NK-92 treated with Interleukin-12 subunit alpha and Interleukin-12 subunit beta, amount 100 ng/mL, for 24 hours (cell line): ENCODE measurements around the gene IL18R1.

Experiments
- DNase-seq: peaks from one replicate; lab custom pipeline; 2025; lab: John Stamatoyannopoulos, UW

Gene IL18R1

DNA sequence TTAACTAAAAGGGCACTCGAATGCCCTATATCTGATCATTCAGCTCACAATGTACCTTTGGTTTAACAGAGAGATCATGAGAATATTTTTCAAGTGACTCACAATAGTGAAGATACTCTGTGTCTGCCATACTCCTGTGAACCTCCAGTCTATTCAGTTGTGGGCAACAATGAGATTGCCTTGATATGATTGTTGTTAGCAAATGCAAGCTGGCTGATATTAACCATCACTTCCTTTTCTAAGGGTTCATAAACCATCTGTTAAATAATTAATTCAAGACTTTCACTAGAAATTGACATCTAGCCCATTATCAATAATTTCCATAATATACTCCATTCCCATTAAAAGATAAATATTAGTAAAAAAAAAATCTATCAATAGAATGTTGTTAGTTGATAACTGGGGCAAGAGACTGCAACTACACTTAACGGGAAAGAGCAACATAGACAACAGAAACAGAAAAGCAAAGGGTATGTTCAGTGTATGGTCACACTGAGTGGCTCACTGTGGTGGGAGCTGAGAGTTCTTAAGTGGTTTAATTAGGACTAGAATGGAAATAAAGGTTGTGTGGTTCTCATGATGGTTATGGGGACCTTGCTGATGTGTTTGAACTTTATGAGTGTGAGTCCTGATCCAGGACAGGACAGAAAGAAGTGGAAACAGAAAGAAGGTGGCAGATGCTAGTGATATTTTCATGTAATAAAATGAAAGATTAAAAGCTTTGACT lies 79.2 kb downstream of the IL18R1 start:
- no peak for DNase-seq

DNA sequence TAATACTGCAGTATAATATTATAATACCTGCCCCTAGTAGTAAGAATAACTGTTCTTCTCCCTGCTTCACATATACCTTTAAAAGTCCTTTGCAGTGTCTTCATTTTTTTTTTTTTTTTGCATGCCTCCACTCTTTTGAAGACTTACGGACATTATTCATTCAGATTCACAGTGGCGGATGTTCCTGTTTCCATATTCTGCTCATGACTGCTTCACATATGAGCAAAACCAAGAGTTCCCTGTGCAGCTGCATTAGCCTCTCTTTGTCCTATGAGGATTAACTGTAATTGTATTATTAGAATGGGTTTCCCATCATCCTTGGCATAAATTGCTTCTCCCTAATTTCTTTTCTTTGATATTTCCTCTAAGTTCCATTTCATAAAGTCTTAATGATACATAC lies 80.1 kb downstream of the IL18R1 start:
- no peak for DNase-seq

DNA sequence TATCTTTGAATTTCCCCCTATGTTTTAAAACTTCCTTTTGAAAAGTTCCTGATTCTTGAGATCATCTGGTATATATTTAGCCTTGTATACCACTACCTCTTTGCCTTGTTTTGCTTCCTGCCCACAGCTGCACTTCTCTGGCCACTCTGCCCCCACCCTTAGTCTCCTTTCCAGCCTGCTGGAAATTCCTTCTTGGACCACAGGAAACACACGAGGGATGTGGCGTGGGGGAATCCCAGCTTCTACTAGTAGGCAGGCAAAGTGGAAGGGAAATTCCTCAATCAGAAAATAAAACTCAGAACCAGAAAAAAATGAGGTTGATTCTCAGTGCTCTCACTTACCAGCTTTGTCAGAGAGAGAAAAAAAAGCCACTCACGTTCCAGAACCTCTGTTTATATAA lies 80.7 kb downstream of the IL18R1 start:
- DNase-seq, result no peak

DNA sequence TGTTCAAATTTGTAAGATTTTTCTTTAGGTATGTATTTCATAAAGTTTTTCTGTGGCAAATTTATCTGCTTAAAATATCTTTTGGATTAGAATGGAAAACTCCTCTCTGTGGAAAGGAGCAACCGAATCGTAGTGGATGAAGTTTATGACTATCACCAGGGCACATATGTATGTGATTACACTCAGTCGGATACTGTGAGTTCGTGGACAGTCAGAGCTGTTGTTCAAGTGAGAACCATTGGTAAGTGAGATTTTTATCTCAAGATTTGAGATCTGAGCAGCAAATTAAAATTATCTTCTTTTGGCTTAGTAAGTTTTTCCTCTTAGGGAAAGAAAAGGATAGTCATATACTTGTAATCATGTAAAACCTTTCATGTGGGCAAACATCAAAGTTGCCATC lies 81.5 kb downstream of the IL18R1 start:
- DNase-seq, result no peak

DNA sequence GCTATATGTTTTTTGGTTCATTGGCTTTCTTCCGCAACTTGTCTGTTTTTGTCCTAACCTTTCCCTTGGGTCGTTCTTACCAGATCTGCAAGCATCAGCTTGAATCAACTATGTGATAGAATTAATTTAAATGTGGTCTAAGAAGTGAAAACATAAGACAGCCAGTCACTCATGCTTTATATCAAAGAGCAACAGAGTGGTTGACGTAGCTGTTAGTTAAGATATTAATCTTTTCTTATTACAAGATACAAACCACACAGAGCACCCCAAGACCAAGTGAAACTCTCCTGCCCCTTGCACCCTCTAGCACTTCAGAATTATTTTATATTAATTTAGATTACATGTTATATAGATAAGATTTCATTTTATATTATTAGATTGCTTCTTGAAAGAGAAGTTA lies 82.5 kb downstream of the IL18R1 start:
- DNase-seq, result no peak

DNA sequence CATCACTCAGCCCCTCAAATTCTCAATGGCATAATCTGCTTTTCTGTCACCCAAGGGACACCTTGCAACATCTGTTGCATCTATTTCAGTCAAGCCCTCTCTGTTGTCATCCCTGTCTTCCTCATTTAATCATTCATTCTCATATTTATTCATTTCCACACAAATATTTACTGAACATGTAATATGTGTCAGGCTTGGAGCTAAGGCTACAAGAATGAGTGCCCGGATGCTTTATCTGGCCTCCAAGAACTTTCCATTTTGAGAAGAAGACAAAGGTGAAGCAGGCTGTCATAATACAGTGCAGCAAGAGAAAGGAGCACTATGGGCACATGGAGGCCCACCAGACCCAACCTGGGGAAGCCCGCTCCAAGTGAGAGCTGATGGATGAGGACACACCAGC lies 83.0 kb downstream of the IL18R1 start:
- DNase-seq, result no peak

DNA sequence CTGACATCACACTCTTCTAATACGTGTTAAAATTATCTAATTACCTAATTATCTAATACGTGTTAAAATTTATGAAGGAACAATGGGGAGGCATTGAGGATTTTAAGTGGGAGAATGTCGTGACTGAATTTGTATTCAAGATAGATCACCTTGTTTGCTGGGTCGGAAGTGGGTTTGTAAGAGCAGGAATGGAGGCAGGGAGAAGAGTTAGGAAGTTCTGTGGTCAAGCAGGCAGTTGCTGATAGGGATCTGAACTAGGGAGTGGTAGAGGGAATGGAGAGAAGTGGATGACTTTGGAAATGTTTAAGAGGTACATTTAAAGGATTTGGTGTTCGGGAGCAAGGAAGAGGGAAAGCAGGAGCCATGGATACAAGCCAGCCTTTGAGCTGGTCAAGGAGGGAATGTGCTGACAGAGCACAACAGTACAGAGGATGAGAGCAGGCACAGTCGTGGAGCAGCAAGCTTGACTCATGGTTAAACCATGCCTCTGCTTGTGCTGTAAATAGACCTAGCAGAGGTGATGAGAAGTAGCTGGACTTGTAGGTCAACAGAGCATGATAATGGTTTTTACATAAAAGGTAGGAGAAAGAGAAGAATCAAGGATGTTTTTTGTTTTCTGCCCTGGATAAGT lies 83.6 kb downstream of the IL18R1 start:
- no peak for DNase-seq

DNA sequence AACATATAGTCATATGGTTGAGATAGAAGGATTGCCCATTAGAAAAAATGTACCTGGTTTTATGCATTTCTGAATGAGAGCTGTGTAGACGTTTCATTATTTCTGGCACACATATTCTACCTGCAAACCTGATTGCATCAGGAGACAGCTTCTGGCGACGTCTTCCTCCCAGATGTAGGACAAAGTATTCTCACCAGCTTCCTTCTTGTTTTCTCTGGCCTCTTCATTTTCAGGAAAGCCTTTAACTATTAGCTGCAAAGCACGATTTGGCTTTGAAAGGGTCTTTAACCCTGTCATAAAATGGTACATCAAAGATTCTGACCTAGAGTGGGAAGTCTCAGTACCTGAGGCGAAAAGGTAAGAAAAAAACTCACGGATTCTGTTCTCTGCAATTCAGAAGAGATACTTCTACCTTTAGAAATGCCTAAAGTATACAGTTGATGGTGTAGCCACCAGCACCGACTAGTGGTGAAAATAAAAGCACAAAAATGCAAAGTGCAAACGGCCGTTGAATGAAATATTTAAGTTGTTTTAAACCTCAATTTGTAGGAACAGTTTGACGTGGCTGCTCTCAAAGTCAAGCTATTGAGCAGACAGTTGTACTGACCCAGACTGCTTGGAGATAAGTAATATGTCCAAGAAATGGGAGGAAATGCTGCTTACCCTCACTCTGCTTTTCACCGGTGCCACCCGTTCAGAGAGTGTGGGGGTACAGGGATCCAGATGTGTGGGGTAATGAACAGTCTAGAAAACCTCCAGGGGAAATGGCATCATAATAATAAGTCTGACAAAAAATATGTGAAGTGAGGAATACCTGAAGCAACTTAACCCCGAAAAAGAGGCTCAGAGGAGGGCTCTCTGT lies 87.6 kb downstream of the IL18R1 start:
- no peak for DNase-seq

DNA sequence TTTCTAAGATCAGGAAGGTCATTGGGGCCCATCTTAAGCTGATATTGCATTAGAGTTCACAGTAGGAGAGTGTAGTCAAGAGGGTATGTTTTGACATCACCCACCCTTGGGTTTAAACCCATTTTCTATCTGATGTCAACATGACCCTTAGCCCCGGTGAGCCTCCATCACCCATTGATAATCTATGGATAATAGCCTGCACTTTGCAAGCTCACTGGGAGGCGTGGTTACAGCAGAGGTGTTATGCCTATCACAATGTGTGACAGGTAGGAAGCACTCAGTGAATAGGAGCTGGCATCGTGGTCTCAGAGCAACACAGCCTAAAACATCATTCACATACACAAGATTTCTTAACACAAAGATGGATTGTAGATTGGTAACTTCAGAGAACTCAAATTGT lies 88.6 kb downstream of the IL18R1 start:
- no peak for DNase-seq

DNA sequence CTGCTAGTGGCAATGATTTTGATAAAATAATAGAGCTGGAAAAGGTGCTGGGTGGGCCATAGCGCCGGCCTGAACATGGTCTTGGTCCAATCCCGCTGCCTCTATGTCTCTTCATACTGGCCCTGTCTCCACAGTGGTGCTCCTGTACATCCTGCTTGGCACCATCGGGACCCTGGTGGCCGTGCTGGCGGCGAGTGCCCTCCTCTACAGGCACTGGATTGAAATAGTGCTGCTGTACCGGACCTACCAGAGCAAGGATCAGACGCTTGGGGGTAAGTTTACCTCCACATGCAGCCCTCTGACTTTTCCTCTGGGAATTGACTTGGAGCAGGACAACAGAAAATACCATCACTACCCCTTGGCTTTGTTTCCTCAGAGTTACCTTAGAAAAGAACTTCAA lies 91.3 kb downstream of the IL18R1 start:
- DNase-seq, result no peak
